Motor neuron (in vitro differentiated cells): ENCODE data around the gene TOX2. TPM values are rescaled to one million over a fixed set of nuclear protein-coding genes. Genes with fewer than 3 reads are reported as not detected.
A peak's percentile ranks its signal among the peaks of the same experiment; 100 is the strongest.

ENCODE experiments used
- ATAC-seq, 8 experiments: fragments of 200-7000 bp; cut with Tn5 transposase; replicated peaks in 6 of 8; 2 replicates each; pipeline ENCODE4 v1.8.0; 2021; ENCODE audit warnings: mild to moderate bottlenecking in 8 of 8, moderate library complexity in 8 of 8
- H3K27ac ChIP-seq, 2 donors: fragments of 250-450 bp; sonication (Bioruptor Pico); 2 replicates each; pipeline ENCODE4 v1.9.0; 2021; ENCODE audit warnings: antibody characterized with exemption in 2 of 2, mild to moderate bottlenecking in 2 of 2, moderate library complexity in 1 of 2
- H3K4me1 ChIP-seq, 2 donors: fragments of 250-450 bp; sonication (Bioruptor Pico); replicated peaks in 1 of 2; 2 replicates each; pipeline ENCODE4 v1.6.1; 2021; ENCODE audit warnings: antibody characterized with exemption in 2 of 2, mild to moderate bottlenecking in 2 of 2, moderate library complexity in 1 of 2
- H3K4me3 ChIP-seq, 5 donors: fragments of 250-450 bp; sonication (Bioruptor Pico); 2 replicates each; pipeline ENCODE4 v1.9.0; 2021; ENCODE audit warnings: antibody characterized with exemption in 5 of 5, mild to moderate bottlenecking in 5 of 5, moderate library complexity in 4 of 5
- WGBS, 10 experiments: fragments of 450-650 bp; shearing (Covaris generic); methylation state at CpG; one replicate each; pipeline ENCODE4 v1.0.0; 2022; 5-methylcytosine and 5-hydroxymethylcytosine counted together
- in situ Hi-C, 9 experiments: fragments of 400-800 bp; cut with MboI; loops; one replicate each; pipeline ENCODE4 v1.15.0; 2021; ENCODE audit warnings: low sequenced_read_pairs in 9 of 9, low pct_unique_long_range_greater_than_20kb in 2 of 9; ENCODE audit not compliant: unreplicated experiment in 9 of 9
- total RNA-seq, 8 experiments: library from RNA; unstranded; fragments of 300-600 nt; gene quantifications; 2 replicates each; pipeline versions ENCODE4 v1.2.3 to v1.2.4, GENCODE V29; 2022

TOX2 gene
- total RNA-seq, 8 experiments from 2014 or later = 4.9 to 27.0 (median 8.6) TPM

GRCh38 chr20:44074252-44075151 is 159.8 kb downstream of the TOX2 start:
- ATAC-seq = peak in 6 of 8 experiments; percentile 22 to 48 (median 34)
- in situ Hi-C loops = loop anchor here in 7 of 9 experiments (10.0 to 25.0 kb wide), 6 partner anchors 312 to 637 kb away; partner anchors contain the start of gene GTSF1L (in 1 of the 7)
- WGBS, 10 experiments = 48 to 100% (median 83%) methylated on average over 1 to 7 of the region's 12 CpGs; no CpG with 5 or more reads in 1 of the 10 experiments
- peaks cover 6 to 8% of the 10 kb centered on the region in 2 donors for H3K4me1 ChIP-seq
- no peak overlapping the region for H3K27ac ChIP-seq
- no peak overlapping the region for H3K4me3 ChIP-seq

DNA sequence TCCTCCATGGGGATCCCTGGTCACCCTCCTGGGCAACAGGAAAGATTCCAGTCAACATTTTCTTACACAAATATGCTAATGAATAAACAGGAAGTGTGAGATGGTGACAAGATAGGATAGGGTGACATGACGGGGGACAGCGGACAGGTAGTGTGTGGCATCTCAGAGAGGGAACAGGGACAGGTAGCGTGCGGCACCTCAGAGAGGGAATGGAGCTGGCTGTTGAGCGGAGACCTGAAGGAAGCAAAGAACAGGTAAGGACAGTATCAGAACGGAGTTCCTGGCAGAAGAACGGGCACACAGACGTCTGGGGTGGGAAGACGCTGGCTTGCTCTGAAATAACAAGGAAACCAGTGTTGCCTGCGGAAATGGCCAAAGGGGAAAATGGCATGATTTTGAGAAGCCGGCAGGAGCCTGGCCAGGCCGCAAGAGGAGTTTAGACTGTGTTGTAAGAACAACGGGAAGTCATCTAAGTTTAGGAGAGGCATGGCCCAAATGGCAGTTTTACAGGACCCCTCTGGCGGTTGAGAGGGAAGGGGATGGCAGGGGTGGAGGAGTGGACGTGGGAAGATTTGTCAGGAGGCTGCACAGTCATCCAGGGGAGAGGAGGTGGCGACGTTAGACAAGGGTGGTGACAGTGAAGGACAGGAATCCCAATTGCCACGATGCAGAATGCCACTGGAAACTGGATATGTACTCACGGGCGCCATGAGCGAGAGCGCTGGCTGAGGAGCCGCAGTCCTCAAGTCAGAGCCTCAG is 160.7 kb downstream of the TOX2 start:
- in situ Hi-C loops = loop anchor here in 7 of 9 experiments (10.0 to 25.0 kb wide), 6 partner anchors 313 to 638 kb away; partner anchors contain the start of gene GTSF1L (in 1 of the 7)
- Histone ChIP-seq H3K4me1 (peaks cover 6 to 8% of the 10 kb centered on the region in 2 donors), H3K4me3 (no peak overlapping the region), H3K27ac (no peak overlapping the region)
- ATAC-seq = no peak
- 91 to 100% (median 96%) methylated on average over 5 to 11 of the region's 23 CpGs; no CpG with 5 or more reads in 2 of the 10 experiments for WGBS, 10 experiments

GRCh38 chr20:44075950-44076232 is 161.2 kb downstream of the TOX2 start:
- Histone ChIP-seq H3K4me3 (no peak overlapping the region), H3K27ac (no peak overlapping the region), H3K4me1 (peaks cover 6 to 8% of the 10 kb centered on the region in 2 donors)
- 80 to 100% (median 95%) methylated on average over 1 to 4 of the region's 5 CpGs; no CpG with 5 or more reads in 5 of the 10 experiments for WGBS, 10 experiments
- in situ Hi-C loops = loop anchor here in 7 of 9 experiments (10.0 to 25.0 kb wide), 6 partner anchors 314 to 639 kb away; partner anchors contain the start of gene GTSF1L (in 1 of the 7)
- no peak for ATAC-seq

DNA sequence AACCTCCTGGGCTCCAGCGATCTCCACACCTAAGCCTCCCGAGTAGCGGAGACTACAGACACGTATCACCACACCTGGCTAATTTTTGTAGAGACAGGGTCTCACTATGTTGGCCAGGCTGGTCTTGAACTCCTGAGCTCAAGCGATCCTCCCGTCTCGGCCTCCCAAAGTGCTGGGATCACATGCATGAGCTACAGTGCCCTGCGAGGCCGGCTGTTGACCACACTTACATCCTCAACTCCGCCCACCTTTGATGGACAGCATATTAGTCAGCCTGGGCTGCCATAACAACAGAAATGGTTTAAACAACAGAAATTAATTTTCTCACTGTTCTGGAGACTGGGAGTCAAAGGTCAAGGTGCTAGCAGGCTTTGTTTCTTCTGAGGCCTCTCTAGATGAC is 164.6 kb downstream of the TOX2 start:
- in situ Hi-C loops = loop anchor here in 7 of 9 experiments (10.0 to 25.0 kb wide), 6 partner anchors 317 to 642 kb away; partner anchors contain the start of gene GTSF1L (in 1 of the 7)
- Histone ChIP-seq H3K4me3 (no peak overlapping the region), H3K27ac (no peak overlapping the region), H3K4me1 (no peaks in the 10 kb centered on the region)
- 81 to 100% (median 100%) methylated on average over 1 to 6 of the region's 10 CpGs; no CpG with 5 or more reads in 5 of the 10 experiments for WGBS, 10 experiments
- no peak for ATAC-seq

GRCh38 chr20:44080064-44080463 is 165.4 kb downstream of the TOX2 start:
- Histone ChIP-seq H3K27ac (no peak overlapping the region), H3K4me3 (no peak overlapping the region), H3K4me1 (no peaks in the 10 kb centered on the region)
- ATAC-seq = peak in 2 of 8 experiments; percentile 38 to 46
- WGBS, 10 experiments = 0 to 100% (median 88%) methylated on average over 2 to 6 of the region's 10 CpGs; no CpG with 5 or more reads in 1 of the 10 experiments
- in situ Hi-C loops = loop anchor here (5.0 to 25.0 kb wide), 7 partner anchors 318 to 643 kb away; partner anchors contain the start of gene GTSF1L (in 1 of the 9)

GRCh38 chr20:44080646-44081267 is 166.1 kb downstream of the TOX2 start:
- Histone ChIP-seq H3K4me1 (no peaks in the 10 kb centered on the region), H3K27ac (no peak overlapping the region), H3K4me3 (no peak overlapping the region)
- in situ Hi-C loops = loop anchor here (5.0 to 25.0 kb wide), 7 partner anchors 318 to 643 kb away; partner anchors contain the start of gene GTSF1L (in 1 of the 9)
- WGBS, 10 experiments = 3 to 29% (median 14%) methylated on average over 1 to 8 of the region's 8 CpGs; no CpG with 5 or more reads in 5 of the 10 experiments
- peak; percentile 87 to 97 (median 92) for ATAC-seq

DNA sequence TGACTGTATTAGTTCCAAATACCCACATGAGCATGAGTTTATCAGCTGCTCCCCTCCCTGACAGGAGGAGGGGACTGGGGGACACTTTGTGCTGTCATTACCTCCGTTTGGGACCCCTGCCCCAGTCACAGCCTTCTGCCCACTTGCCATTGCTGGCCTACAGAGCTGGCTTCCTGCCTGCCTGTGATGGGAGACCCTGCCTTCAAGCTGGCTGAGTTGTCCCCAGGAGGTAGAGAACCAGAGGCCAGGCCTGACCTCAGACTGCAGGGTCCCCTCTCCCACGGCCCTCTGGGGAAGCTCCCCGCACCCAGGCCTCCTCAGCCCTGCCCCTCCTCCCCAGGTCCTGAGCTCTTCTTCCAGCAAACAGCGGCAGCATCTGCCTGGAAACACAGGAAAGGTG is 166.8 kb downstream of the TOX2 start:
- in situ Hi-C loops = loop anchor here (5.0 to 25.0 kb wide), 7 partner anchors 319 to 644 kb away; partner anchors contain the start of gene GTSF1L (in 1 of the 9)
- H3K27ac ChIP-seq = no peak overlapping the region
- 56% methylated on average over 2 to 3 of the region's 4 CpGs; no CpG with 5 or more reads in 8 of the 10 experiments for WGBS, 10 experiments

GRCh38 chr20:44081888-44082287 is 167.2 kb downstream of the TOX2 start:
- no peak for ATAC-seq
- H3K27ac ChIP-seq = no peak overlapping the region
- no peaks in the 10 kb centered on the region for H3K4me1 ChIP-seq
- in situ Hi-C loops = loop anchor here (5.0 to 25.0 kb wide), 7 partner anchors 320 to 645 kb away; partner anchors contain the start of gene GTSF1L (in 1 of the 9)
- whole genome bisulfite sequencing, 10 experiments = 73 to 100% (median 80%) methylated on average over 2 to 4 of the region's 5 CpGs; no CpG with 5 or more reads in 7 of the 10 experiments
- no peak overlapping the region for H3K4me3 ChIP-seq

More for the DNA sequence above, 166.8 kb downstream of the TOX2 start:
- no peak overlapping the region for H3K4me3 ChIP-seq
- ATAC-seq = no peak
- no peaks in the 10 kb centered on the region for H3K4me1 ChIP-seq

GRCh38 chr20:44083220-44083933 is 168.7 kb downstream of the TOX2 start:
- WGBS, 10 experiments = 8 to 88% (median 63%) methylated on average over 1 to 6 of the region's 10 CpGs; no CpG with 5 or more reads in 2 of the 10 experiments
- in situ Hi-C loops = loop anchor here (5.0 to 25.0 kb wide), 7 partner anchors 321 to 646 kb away; partner anchors contain the start of gene GTSF1L (in 1 of the 9)

DNA sequence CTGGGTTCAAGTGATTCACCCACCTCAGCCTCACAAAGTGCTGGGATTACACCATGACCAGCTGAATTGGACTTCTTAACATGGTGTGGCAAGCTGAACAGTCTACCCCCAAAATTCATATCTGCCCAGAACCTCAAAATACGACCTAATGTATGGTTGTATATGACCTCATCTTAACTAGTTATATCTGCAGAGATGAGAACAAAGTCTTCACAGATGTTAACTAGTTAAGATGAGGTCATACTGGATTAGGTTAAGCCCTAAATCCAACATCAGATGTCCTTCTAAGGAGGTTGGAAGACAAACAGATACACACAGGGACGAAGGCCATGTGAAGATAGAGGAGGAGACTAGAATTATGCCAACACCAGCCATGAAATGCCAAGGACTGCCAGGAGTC is 169.8 kb downstream of the TOX2 start:
- ATAC-seq = no peak
- H3K4me1 ChIP-seq = no peaks in the 10 kb centered on the region
- 60 to 94% (median 75%) methylated on average over 1 to 2 of the region's 2 CpGs; no CpG with 5 or more reads in 3 of the 10 experiments for WGBS, 10 experiments
- no peak overlapping the region for H3K27ac ChIP-seq
- no peak overlapping the region for H3K4me3 ChIP-seq
- in situ Hi-C loops = loop anchor here (5.0 to 25.0 kb wide), 7 partner anchors 322 to 647 kb away; partner anchors contain the start of gene GTSF1L (in 1 of the 9)

More at GRCh38 chr20:44083220-44083933, 168.7 kb downstream of the TOX2 start:
- Histone ChIP-seq H3K4me3 (no peak overlapping the region), H3K27ac (no peak overlapping the region), H3K4me1 (no peaks in the 10 kb centered on the region)
- ATAC-seq = peak in 1 of 8 experiments; percentile 6

GRCh38 chr20:44084891-44085290 is 170.2 kb downstream of the TOX2 start:
- in situ Hi-C loops = loop anchor here (5.0 to 25.0 kb wide), 7 partner anchors 323 to 648 kb away; partner anchors contain the start of gene GTSF1L (in 1 of the 9)
- no peak for ATAC-seq
- Histone ChIP-seq H3K27ac (no peak overlapping the region), H3K4me1 (peaks cover 0 to 2% of the 10 kb centered on the region in 2 donors), H3K4me3 (no peak overlapping the region)
- 80 to 100% (median 87%) methylated on average over 1 to 3 of the region's 7 CpGs; no CpG with 5 or more reads in 7 of the 10 experiments for WGBS, 10 experiments
